Left cardiac atrium (tissue), 4 donors: ENCODE data around the gene BEND6. TPM values are rescaled to one million over a fixed set of nuclear protein-coding genes. Genes with fewer than 3 reads are reported as not detected.

Experiments
- ATAC-seq, 2 donors: fragments of 200-7000 bp; cut with Tn5 transposase; one replicate each; pipeline ENCODE4 v1.9.1; 2020; ENCODE audit warnings: mild to moderate bottlenecking in 2 of 2, moderate library complexity in 2 of 2
- DNase-seq: peaks from one replicate; pipeline ENCODE4 v3.0.0-alpha.2; 2020
- intact Hi-C, 2 donors: fragments of 100-400 bp; cut with DNase I; formaldehyde crosslinking; loops; one replicate each; pipeline versions ENCODE4 v1.14.1 to v1.15.1; 2022 to 2023
- total RNA-seq, 2 donors: library from RNA; stranded (reverse); fragmentation: NEBNext Ultra II Directional; extraction: Animal tissue kit (Norgen Biotek cat#: 25700); gene quantifications; one replicate each; pipeline ENCODE4 v1.2.1, GENCODE V29; 2021
- donor health status: DM: no; HTN: yes; CAD: no.
- donor health status: DM: no; HTN: yes; CAD: no; lungs with severe emphysema.
- donor health status: DM: yes; HTN: yes; CAD: no.
- donor health status: Dilated cardiomyopathy.

BEND6 gene
- total RNA-seq, 2 donors from 2014 or later = 0.82 to 1.2 TPM

DNA sequence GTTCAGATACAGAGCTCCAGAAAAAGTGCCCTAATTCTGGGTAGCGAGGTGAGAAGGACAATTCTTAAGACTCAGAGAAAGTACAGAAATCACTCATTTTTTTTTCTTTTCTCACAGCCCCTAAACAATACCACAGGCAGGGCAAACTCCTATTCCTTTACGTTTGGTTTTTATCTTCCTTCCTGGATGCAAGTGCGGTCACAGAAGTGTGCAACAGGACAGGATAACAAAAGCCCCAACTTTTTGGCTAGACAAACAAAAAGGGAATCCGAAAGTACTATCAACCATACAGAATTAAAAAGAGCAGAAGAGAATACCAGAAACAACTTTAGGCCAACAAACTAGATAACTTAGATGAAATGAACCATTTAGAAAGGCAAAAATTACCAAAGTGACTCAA is 18.4 kb upstream of the BEND6 start:
- intact Hi-C loops = no loop called here
- ATAC-seq = no peak
- DNase-seq = no peak

DNA sequence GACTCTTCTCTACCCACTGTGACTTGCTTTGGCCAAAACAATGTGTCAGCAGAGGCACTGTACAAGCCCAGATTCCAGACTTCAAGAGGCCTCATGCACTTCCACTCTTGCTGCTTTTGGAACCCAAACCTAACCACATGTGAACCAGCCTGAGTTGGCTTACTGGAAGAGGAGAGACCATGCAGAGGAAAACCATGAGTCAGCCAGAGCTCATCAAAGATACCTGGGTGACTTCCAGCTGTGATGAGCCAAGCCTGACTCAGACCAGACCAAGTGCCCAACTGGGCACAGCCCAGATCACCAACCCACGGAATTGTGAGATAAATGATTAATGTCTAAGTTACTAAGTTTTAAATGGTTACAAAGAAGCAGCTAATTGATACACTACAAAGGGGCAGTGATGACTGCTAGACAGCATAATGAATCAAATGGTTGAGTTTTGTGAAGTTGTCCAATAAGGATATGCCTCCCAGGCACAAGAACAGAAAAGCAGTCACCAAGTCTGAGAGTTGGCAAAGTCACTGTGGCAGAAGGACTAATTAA is 16.2 kb upstream of the BEND6 start:
- ATAC-seq = peak; percentile 63 to 100
- intact Hi-C loops = no loop called here
- peak; percentile 54 for DNase-seq

DNA sequence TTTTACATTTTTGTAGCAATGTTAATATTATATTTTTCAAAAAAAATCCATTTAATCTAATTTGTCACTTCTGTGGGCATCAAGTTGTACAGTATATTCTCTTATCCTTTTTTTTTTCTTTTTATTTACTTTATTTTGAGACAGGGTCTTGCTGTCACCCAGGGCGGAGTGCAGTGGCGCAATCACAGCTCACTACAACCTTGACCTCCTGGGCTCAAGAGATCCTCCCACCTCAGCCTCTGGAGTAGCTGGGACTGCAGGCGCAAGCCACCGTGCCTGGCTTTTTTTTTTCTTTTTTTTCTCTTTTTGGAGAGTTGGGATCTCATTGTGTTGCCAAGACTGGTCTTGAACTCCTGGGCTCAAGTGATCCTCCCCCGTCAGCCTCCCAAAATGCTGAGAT is 14.4 kb upstream of the BEND6 start:
- intact Hi-C loops = no loop called here
- DNase-seq (no peak), ATAC-seq (no peak)

DNA sequence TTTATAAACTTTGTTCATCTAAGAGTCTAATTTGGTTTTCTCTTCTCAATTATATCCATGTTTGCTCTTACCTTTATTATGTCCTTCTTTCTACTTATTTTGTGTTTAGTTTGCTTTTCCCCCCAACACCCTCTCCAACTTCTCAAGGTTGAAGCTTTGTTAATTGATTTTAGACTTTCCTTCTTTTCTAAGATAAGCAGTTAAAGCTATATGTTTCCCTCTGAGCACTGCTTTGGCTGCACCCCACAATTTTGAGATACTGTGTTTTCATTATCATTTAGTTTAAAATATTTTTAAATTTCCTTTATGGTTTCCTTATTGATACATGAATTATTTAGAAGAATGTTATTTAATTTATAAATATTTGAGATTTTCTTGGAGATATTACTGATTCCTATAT is 13.9 kb upstream of the BEND6 start:
- ATAC-seq (no peak), DNase-seq (no peak)
- intact Hi-C loops = no loop called here

DNA sequence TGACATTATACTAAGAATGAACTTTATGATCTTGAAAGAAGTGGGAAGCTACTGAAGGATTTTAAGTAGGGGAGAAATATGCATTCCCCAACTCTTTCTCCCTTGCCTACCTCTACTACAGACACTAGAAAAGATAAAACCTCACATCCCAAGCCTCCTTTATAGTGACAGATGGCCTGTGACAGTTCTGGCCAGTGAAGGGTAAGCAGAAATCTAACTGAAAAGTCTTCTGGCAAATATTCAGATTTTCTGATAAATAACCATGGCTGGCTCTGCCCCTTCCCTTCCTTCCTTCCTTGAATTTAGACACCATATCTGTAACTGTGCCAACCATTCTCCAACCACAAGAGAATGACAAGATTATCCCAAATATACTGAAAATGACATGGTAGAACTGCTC is 10.2 kb upstream of the BEND6 start:
- ATAC-seq (no peak), DNase-seq (no peak)
- intact Hi-C loops = no loop called here

DNA sequence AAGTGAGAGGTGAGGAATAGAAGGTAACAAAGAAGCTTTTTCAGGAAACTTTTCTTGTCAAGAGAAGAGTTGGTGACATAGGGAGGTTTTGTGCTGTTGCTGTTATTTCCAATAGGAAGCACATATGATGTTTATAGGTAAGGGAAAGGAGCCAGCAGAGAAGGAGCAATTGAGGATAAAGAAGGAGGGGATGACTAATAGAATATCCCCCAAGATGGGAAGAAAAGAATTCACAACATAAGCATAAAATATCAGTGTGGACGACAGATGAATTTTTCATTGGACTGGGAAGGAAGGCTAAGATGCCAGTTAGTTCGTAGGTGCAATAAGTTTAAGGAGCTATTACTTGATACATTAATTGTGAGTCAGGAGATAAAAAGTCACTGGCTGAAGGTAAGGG is 8.5 kb upstream of the BEND6 start:
- ATAC-seq (no peak), DNase-seq (no peak)
- intact Hi-C loops = no loop called here

DNA sequence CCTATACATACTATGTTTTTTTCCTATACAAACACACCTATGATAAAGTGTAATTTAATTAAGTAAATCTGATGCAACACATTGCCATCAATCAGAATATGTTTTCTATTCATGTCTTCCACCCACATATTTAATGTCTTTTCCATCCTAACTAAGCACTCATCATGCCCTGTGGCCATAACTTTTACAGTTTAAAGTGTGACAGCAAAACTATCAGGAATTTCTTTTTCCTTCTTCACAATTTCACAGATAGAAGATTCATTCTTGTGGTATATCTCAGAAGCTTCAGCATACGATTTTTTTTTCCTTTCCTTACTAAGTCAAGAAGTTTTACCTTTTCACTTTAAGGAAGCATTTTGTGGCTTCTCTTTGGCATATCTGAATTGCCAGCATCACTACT is 7.0 kb upstream of the BEND6 start:
- ATAC-seq = no peak
- intact Hi-C loops = no loop called here
- DNase-seq = no peak

DNA sequence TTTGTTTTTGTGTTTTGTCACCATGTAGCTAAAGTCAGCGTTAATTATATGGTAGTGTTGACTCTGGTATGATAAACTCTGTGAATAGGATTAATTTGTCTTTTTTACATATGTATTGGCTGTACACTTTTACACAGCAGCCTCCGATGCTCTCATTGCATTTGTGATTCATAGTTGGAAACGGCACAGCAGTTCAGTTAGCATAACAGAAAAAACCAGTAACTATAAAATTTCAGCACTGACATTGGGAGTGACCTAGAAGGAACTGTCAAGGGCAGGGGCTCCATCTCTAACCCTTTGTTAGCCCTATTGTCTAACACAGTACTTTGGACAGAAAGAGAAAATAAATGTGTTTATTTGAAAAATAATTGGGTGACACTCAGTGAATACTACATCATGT is 5.6 kb upstream of the BEND6 start:
- no peak for DNase-seq
- ATAC-seq = no peak
- intact Hi-C loops = no loop called here

DNA sequence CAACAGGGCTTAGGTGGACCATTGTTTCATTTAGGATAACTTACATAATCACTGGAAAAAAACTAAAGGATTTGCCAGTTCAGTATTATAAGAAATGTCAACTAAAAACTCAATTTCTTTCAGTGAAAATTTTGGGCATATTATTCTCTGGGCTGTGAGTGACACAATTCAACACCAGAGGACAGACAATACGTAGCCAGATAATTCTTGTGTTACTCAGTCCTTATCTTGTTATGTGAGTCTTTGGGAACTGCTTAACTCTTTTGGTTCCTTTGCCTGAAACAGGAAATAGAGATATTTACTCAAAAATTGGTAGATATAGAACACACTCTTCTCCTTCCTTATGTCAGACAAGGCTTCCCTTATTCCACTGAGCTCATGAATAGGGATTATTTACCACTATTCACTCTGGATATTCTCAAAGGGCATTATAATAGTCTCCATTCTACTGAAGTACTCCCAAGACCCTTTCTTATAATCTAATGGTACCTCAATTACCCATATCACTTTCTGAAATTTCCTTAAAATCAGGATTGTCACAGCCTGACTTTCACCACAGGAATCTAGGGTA is 4.9 kb upstream of the BEND6 start:
- DNase-seq = no peak
- no peak for ATAC-seq
- intact Hi-C loops = no loop called here

DNA sequence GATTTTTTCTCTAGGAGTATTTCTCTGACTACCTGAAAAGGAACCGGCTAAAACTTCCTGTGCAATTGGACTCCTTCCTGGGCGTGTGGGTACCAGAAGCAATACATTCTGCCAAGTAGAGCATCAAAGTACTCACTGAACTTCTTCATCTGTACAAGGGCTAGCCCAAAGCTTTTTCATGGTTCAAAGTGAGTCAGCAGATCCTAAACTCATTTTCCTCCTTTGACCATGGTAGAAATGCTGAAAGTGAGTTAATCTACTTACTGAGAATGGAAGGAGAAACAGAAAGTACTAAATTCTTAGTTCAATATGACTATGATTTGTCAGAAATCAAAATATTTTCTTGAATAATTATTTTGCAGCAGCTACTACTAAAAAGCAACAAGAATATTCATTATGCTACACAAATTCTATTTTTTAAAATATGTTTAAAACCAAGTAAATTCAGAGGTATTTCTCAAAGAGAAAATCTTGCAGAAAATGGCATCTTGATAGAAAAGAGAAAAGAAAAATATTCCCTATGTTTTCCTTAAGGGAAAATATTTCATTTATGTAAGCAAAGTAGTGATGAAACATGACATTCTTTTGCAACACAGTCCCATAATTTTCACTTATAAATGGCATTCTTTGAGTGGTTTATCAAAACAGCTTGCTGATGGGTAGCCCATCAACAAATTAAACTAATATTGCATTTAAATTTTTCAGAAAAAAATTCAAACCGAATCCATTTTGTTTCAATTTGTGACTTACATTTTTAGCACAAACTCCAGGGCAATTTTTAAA is 3.7 kb upstream of the BEND6 start:
- intact Hi-C loops = no loop called here
- ATAC-seq = no peak
- no peak for DNase-seq

DNA sequence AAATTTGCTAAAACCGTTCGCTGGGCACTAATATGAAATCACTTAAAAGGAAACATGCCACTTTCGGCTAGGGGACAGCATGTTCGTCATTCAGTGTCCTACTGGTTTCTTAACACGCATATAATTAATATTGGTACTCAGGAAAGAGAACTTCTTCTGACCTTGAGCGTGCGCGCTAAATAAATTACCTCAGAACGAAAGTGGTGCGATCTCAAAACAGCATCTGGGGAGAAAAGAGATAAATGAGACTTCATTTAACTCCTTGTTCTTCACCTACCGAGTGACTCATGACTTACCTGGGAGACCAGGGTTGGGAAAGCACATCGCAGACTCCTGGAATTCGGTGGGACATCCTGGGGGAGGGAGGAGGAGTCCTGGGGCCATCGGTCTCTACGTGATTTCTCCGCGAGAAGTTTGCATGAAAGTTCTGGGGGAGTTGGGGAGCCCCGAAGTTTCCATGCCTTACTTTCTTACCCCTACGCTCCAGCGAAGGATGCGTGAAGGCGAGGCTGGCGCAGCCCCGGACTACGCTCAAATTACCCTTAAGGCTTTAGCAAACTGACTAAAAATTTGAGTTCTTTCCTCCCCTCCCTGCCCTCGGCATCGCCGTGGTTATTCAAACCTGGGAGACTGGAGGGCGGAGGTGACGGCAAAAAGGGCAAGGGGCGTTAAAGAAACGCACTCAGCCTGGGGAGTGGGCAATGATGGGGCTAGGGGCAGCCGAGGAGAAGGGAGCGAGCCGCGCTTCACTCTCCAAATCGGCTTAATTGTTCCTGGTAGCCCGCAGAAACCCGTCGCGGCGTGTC is 1.1 kb upstream of the BEND6 start:
- intact Hi-C loops = loop anchor here in 1 of 2 donors (2.0 kb wide), 1 partner anchor 47 kb away; no protein-coding TSS in a partner anchor
- DNase-seq = no peak
- peak in 1 of 2 donors; percentile 4 for ATAC-seq

DNA sequence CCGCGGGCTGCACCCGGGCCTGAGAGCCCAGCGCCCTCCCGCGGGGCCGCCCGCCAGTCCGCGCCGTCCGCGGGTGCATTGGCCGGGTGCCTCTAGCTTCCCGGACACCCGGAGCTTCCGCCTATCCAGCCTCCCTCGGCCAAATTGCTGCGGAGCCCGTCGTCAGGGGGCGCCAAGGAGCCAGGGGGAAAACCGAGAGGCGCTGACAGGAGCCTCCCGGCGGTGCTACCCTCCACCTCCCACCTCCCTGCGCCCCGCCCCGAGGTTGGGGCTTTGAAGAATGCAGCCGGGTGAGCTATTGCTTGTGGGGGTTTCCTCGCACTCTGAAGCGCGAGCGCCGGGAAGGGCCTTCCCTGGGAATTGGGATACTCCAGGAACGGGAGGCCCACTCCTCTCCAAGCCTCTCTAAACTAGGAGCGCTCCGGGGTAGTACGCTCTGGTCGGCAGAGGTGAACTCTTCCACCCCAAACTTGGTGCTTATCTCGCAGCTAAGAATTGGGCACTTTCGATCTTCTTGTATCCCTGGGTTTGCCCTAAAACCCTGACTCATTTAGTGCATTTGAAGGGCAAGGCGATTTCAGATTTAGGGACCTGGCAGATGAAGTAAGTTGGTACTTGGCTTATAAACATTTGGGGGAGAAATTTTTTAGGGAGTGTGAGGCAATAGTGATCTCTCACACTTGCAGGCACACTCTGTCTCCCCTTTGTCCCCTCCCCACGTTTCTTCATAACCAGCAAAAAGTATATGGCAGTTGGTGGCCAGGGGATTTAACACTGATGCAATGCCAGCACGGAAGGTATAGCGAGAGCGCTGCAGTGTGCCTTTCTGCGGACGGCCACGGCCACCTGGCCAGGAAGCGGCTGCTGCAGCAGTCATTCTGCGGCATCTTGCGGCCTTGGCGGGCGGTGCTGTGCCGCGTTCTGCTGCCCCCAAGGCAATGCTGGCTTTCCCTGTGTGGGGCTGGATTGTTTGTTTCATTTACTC is 556 bp downstream of the BEND6 start:
- intact Hi-C loops = loop anchor here in 1 of 2 donors (2.0 kb wide), 1 partner anchor 49 kb away; no protein-coding TSS in a partner anchor
- DNase-seq (peak; percentile 73), ATAC-seq (peak; percentile 77 to 84)

DNA sequence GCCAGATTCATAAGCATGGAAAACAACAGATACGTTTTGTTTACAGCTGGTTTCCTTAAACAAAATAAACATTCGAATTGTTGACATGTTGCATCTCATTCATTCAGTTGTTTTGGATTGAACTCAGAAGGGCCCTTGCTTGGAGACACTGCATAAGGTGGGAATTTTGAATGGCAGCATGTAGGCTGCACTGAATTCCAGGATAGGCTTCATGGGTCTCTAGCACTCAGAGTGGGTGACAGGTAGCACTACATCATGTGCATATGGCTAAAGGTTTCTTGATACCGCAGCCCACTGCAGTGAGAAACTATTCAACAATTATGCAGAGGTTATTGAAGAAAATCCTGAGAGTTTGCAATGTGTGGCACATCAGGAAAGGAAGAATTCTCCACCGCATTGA is 1.6 kb downstream of the BEND6 start:
- DNase-seq = no peak
- intact Hi-C loops = no loop called here
- no peak for ATAC-seq

DNA sequence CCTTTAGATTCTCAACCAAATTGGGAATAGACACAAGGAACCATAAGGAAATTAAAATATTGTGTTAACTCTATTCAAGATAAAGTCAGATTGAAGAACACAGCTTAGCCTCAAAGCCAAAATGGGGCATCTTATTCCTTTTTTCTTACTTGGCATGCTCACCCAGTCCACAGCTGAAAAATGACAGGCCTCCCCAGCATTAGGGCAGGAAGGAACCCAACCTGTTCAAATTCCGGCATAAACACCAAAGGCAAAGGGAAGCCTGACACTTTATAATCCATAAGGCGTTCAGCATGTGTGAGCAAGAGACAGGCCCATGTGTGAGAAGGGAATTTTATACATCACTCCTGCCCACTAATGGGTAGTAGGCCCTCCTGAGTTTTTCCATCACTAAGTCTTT is 2.9 kb downstream of the BEND6 start:
- ATAC-seq = no peak
- no peak for DNase-seq
- intact Hi-C loops = no loop called here

DNA sequence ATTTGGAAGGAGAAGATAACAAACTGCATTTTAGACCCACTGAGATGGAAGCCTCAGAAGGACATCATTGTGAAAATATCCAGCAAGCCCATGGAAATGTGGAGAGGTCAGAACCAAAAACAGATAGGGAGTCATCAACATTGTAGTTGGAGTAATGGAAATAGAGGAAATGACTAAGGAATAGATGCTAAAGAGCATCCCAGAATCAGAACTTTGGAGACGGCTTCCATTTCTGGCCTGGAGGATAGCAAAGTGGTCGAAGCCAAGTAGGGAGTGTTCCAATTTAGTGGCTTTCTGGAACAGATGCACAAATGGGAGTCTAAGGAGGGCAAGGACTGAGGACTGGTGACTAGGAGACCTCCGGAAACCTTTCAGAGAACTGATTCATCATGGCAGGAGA is 3.6 kb downstream of the BEND6 start:
- no peak for DNase-seq
- intact Hi-C loops = no loop called here
- ATAC-seq = no peak

DNA sequence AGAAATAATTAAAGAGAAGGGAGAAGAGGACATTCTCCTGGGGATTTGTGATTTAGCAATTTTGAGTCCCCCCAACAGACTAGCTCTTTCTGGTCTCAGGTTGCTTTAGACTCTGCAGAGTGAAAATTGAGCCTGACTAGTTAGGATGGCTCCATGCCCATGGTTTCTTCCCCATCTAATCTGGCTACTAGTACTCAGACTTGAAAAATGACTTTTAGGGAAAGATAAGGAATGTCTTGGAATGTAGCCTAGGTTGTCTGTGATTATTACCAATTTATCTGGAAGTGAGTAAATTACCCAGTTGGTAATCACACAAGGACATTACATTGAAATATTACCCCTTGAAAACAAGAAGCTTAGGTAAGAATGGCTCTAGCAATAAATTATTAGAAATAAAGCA is 4.2 kb downstream of the BEND6 start:
- DNase-seq = no peak
- ATAC-seq = no peak
- intact Hi-C loops = no loop called here

DNA sequence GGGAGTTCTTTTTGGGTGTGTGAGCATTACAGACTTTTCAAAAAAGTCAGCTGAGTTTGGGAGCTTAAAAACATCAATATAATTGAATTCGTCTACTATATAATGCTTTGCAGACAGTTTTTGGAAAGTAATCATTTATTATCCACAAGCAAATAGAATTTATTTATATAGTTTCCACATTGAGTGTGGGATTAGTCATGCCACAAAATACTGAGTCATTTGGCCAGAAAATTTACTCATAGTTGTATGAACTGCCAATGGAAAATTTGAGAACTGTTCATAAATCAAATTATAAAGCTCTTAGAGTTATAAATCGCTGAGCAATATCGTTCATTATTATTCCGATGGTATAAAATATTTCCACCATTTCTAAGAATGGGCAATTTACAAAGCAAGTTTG is 5.0 kb downstream of the BEND6 start:
- DNase-seq = no peak
- intact Hi-C loops = no loop called here
- no peak for ATAC-seq

DNA sequence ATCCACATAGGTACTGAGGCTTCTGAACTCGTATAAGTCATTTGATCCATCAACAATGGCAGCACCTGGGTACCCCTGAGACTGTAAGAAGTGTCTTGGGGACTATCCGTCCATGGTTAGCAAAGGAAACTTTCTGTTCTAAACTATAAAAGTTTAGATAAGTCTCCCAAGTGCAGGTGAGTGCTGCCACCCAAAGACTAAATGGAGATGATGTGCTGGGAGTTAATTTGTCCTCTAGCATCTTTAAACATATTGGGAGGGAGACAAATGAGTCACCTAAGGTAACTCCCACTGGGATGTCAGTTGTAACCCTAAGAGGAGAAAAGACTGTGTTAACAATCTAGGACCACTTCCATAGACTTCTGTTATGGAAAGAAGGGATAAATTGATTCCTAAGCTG is 6.2 kb downstream of the BEND6 start:
- no peak for ATAC-seq
- intact Hi-C loops = no loop called here
- DNase-seq = no peak

DNA sequence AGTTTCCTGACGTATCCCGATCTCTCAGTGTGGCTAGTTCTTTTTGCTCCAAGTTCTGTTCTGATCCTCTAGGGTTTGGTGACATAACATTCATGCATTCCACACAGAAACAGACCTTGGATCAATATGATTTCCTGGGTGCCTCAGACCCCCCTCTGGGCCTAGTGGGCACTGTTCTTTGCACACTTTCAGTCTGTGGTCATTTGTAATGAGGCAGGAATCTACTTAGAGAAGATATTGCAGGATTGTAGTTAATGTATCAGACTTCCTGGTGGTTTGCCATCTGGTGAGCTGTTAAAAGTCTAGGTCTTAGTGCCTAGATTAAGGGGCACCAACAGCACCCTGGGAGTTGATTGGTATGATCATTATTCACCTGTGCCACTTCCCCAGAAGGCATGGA is 7.5 kb downstream of the BEND6 start:
- ATAC-seq (no peak), DNase-seq (no peak)
- intact Hi-C loops = no loop called here
